HG03139 (cell line): Measurements from ENCODE around the gene TAS2R1.
"Not testable (repeated sequence)": the region's sequence is repeated elsewhere in the genome, so short reads cannot be mapped to it uniquely, and the experiment has no call there.

Experiments used
- ATAC-seq: cut with Tn5 transposase; IDR thresholded peaks from one replicate; pipeline ENCODE4 v1.9.1; 2021; ENCODE audit not compliant: unreplicated experiment

The TAS2R1 gene

GRCh38 chr5:9623661-9624060 lies 6.5 kb downstream of the TAS2R1 start:
- no peak for ATAC-seq

DNA sequence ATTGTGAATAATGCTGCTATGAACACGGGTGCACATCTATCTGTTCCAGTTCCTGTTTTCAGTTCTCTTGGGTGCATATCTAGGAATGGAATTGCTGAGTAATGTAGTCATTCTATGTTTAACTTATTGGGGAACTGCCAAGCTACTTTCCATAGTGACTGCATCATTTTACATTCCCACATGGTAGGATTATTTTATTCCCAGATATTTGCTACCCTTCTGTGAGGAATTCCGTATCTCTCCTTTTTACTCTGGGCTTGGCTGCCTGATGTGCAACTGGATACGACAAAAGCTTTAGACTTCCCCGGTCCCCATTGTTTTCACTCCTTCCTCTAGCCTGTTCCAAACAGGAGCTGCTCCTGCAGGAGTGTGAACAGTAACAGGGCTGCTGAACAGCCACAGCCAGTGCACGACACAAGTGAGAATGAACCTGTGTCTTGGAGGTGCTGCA lies 7.2 kb downstream of the TAS2R1 start:
- no peak for ATAC-seq

DNA sequence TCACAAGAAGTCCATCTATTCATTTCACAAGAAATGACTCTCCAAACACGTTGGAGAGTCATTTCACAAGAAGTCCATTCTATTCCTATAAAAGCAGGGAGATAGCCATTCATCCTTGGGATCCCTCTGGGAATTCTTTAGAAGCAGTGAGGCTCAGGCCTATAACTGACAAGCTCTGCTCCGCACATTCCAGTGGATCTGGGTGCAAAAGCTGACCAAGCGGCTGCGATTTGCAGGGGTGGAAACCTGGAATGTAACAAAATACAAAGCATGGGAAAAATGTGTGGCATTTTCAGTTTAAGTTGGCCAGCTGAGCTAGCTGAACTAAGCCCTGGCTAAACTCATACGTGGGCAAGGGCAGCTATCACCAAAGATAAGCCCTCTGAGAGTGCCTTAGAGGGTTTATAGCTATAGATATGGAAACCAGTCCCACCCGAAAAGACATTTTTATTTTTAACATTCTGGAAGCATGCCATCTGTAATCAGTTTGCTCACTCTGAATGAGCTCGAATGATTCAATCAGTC lies 8.7 kb downstream of the TAS2R1 start:
- ATAC-seq: no peak

DNA sequence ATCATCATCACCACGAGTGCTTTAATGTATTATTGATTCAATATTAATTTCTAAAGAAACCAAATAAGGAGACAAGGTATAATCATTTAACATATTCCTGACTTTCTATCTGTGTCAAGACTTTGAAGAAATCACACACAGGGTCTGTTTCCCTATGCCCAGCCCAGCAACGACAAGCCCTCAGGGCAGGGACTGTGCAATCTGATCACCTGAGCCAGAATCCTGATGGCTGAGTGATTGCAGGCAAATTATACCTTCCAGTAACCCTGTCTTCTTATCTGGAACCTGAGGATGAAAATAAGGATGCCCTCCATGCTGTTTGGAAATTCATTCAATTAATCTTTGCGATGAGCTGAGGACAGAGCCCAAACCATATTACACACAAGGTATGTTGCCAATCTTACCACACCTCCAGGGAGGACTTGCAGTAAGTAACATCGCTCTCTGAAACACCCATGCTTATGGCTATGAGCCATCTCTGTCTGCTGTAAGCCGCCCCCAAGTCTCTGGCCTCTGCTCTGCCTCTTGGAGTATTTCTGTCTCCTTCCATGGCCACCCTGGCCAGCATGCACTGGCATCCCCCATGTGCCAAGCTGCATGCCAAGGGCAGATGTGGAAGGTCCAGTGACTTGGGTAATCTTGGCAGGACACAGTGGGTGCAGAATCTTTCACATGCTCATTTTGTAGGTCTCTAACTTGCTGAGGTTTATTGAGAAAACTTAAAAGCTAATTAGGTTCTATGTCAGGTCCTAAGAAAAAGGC lies 10.6 kb downstream of the TAS2R1 start:
- no peak for ATAC-seq

GRCh38 chr5:9617739-9618504 lies 12.2 kb downstream of the TAS2R1 start:
- no peak for ATAC-seq

GRCh38 chr5:9617221-9617620 lies 12.9 kb downstream of the TAS2R1 start:
- ATAC-seq: no peak

DNA sequence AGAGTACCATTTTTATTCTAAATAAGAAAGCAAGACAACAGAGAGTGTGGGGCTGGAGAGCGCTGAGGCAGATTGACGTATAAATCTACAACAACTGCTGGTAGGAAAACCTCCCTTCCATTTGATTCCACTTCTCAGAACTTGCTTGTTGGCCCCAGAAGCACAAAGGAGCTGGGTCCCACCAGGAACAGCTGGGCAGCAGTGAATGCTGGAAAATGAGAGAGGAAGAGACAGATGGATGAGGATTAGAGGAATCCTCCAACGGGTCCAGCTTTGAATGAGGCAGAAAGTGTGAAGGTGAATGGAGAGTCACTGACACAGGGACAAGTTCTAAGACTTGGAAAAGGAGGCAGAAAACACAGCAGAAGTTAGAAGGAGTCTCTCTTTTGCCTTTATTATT lies 14.8 kb downstream of the TAS2R1 start:
- ATAC-seq: no peak

DNA sequence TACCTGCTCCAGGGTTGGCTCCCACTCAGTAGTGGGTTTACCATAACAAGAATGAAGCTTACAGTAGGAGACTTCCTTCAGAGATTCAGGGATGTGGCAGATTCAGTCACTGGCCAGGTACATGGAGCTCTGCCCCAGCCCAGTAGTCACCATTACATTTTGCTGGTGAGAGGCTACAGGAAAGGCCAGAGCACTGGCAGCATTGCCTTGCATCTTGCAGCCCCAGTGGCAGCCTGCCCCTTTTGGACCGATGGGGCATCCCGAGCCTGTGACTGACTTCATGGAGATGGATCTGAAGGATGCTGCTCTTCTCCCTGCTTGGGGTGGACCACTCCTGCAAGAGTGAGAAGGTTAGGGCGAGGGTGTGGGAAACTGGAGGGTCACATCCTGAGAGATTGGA lies 16.8 kb downstream of the TAS2R1 start:
- no peak for ATAC-seq

DNA sequence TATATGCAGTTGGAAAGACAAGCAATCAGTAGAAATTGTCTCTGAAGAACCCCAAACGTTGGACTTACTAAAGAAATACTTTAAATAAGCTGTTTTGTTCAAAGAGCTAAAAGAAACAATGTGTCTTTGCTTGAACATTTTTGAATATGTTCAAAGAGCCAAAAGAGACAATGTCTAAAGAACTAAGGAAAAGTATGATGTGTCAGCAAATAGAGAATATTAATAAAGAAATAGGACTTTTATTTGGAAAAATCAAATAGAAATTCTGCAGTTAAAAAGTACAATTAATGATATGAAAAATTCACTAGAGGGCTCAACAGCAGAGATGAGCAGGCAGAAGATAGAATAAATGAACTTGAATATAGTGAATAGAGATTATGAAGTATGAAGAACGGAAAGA lies 19.2 kb downstream of the TAS2R1 start:
- ATAC-seq: no peak

DNA sequence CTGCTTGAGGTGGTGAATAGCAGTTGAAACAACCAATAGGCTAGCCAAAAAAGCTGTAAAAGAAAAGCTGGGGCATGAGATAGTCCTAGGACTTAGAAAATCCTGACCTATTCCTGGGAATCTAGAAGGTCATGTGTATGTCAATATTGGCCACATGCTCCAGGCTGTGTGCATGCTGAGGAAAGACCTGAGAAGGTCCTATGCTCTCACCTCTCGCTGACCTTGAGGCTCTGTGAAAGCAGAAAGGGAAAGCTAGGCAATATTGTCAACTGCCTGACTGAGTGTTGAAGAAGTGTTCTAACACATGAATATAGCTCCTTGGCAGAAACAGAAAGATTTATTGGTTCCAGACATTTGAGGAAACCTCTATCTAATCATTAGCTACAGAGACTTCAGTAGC lies 19.8 kb downstream of the TAS2R1 start:
- no peak for ATAC-seq

DNA sequence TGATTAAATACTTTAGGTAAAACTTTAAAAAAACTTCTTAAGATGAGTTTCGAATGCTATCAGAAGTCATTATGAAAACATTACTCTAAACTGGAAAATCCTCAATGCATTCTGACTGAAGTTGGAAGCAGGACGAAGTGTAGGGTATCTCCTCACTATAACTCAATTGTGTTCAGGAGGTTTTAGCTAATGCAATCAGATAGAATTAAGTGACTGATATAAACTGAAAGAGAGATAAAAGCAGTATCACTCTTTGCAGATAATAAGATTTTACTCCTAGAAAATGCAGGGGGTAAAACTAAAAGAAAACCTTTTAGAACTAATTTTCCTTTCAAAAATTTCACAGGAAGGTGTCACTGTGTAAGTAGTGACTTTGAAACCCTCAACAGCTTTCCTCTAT lies 22.1 kb downstream of the TAS2R1 start:
- ATAC-seq: no peak

- ATAC-seq: no peak
Observed at GRCh38 chr5:9605041-9605838, 24.9 kb downstream of the TAS2R1 start.

- ATAC-seq: no peak
Observed at GRCh38 chr5:9604416-9604815, 25.7 kb downstream of the TAS2R1 start.

- no peak for ATAC-seq
Observed at GRCh38 chr5:9601055-9601739, 29.0 kb downstream of the TAS2R1 start.

DNA sequence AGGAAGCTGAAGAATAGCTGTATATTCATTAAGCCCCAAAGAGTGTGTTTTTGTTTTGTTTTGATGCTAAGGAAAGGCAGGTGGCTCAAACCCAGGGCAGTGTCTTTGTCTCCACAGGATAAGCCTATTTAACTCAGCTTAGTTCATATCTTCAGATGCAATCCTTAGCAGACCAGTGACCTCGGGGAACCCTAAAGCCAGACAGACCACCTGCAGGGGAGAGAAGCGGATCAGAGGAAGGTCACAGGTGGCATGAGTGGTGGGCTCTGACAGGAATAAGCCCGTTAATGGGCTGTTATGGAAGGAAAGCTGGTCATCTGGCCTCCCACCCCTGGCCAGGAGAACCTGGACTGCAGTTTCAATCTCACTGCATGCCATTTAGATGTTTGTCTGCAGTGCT lies 30.8 kb downstream of the TAS2R1 start:
- no peak for ATAC-seq

- ATAC-seq: not testable (repeated sequence)
Observed at GRCh38 chr5:9598329-9598728, 31.8 kb downstream of the TAS2R1 start.

- not testable (repeated sequence) for ATAC-seq
Observed at GRCh38 chr5:9597322-9597721, 32.8 kb downstream of the TAS2R1 start.

DNA sequence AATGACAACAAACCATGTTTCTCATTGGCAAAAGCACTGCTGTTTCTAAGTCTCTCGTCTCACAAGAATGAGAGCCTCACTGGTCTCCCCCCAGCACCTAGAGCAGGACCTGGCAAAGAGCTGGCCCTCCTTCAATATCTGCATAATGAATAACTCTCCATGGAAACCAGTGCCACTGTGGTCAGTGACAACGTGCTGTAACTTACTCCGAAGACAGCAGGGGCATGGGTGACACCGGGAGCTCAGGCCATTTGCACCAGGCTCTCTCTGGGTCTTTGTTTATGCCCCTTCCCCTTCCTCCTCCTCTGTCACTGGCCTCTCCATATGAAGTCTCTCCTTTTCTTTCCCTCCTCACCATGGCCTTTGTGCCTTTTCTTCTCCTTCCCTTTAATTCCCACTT lies 33.3 kb downstream of the TAS2R1 start:
- no peak for ATAC-seq

GRCh38 chr5:9596171-9596780 lies 33.9 kb downstream of the TAS2R1 start:
- ATAC-seq: no peak

DNA sequence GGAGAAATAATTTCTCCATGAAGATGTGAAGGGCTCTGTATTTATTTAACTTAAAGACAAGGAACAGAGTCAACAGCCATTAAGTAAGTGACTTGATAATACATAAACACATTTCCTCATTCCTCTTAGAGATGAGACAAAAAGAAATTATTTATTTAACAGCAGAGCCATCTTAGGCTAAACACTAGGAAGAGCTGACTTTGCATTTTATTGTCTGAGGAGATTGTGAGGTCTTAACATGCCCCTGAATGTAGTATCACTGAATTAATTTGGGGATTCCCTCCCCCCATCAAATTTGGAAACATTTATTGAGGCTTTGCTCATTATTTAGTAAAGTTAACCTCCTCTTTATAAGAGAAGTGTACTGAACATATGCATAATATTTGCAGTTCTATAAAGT lies 35.2 kb downstream of the TAS2R1 start:
- ATAC-seq: no peak
